ENCODE results near the gene SPESP1. TPM values are rescaled to one million over a fixed set of nuclear protein-coding genes. Genes with fewer than 3 reads are reported as not detected.

Gene SPESP1
- total and polyA plus RNA-seq, 9 of the 15 experiments (the other 6 are each of a cell fraction or from before 2014, with no cell fraction given) = not detected

DNA sequence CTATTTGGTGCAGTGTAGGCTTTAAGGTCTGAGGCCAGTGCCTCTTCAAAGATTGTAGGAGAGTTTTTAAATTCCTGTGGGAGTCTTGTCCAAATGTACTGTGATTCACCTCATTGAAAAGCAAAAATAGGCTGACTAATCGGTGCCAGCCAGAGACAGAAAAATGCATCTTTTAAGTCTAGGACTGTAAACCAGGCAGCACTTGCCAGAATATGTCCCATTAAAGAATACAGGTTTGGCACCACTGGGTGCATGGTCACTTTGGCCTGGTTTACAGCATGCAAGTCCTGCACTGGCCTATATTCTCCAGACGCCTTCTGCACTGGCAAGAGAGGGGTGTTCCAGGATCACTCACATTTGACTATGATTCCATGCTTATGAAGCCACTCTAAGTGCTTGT lies 63.8 kb downstream of the SPESP1 start (continued):
- TF ChIP-seq CHD4 (IDR thresholded peaks at IDR 0.05; ENCODE audit: insufficient read depth, insufficient replicate concordance, low read depth, low read length, poor library complexity, severe bottlenecking) (no peak), TCF7L2 (IDR thresholded peaks at IDR 0.05; ENCODE audit: low read depth, low read length) (no peak), MTA1 (IDR thresholded peaks at IDR 0.05; ENCODE audit: borderline replicate concordance) (no peak), CSDE1 (IDR thresholded peaks at IDR 0.05) (no peak), PHF20 (IDR thresholded peaks at IDR 0.05; ENCODE audit: partially characterized antibody) (no peak), AFF1 (IDR thresholded peaks at IDR 0.05; ENCODE audit: low read depth in 1 of 2, partially characterized antibody in 2 of 2) (no peak), BMI1 (IDR thresholded peaks at IDR 0.05; ENCODE audit: low read length) (no peak)

Measured in K562 (cell line).